Calu3 (cell line): Measurements from ENCODE around the gene TECTA. TPM values are rescaled to one million over a fixed set of nuclear protein-coding genes. Genes with fewer than 3 reads are reported as not detected.
"Not testable (repeated sequence)": the region's sequence is repeated elsewhere in the genome, so short reads cannot be mapped to it uniquely, and the experiment has no call there.

Experiments
- BruUV-seq: library from RNA; stranded (reverse); fragments of 400-500 nt; replicated peaks from 2 replicates; lab custom pipeline; 2021; lab: Mats Ljungman, UMichigan
- CTCF ChIA-PET: fragments of 300-600 bp; sonication (Branson Sonifier 250); formaldehyde crosslinking; loops from one replicate; lab custom pipeline; 2022; ENCODE audit warnings: antibody characterized with exemption; lab: Charles Lee
- DNase-seq: peaks from one replicate; pipeline ENCODE4 v3.0.0; 2022
- H3K27ac Mint-ChIP-seq: one replicate; pipeline ENCODE4 v1.8.0; 2022; ENCODE audit warnings: mixed read lengths; ENCODE audit not compliant: unreplicated experiment
- H3K27me3 Mint-ChIP-seq: one replicate; pipeline ENCODE4 v1.8.0; 2022; ENCODE audit warnings: mixed read lengths; ENCODE audit not compliant: unreplicated experiment
- H3K36me3 Mint-ChIP-seq: one replicate; pipeline ENCODE4 v1.8.0; 2022; ENCODE audit warnings: mild to moderate bottlenecking, moderate library complexity, mixed read lengths; ENCODE audit not compliant: insufficient read depth, unreplicated experiment
- H3K4me1 Mint-ChIP-seq: one replicate; pipeline ENCODE4 v1.8.0; 2022; ENCODE audit warnings: mild to moderate bottlenecking, low read depth, mixed read lengths; ENCODE audit not compliant: unreplicated experiment
- H3K4me3 Mint-ChIP-seq: one replicate; pipeline ENCODE4 v1.8.0; 2022; ENCODE audit warnings: mild to moderate bottlenecking, low read depth, moderate library complexity, mixed read lengths; ENCODE audit not compliant: unreplicated experiment
- H3K9me3 Mint-ChIP-seq: one replicate; pipeline ENCODE4 v1.8.0; 2022; ENCODE audit warnings: low read depth, mixed read lengths; ENCODE audit not compliant: unreplicated experiment
- CTCF ChIP-seq: fragments of 200-600 bp; IDR thresholded peaks from one replicate; pipeline ENCODE4 v1.8.0; 2022; ENCODE audit warnings: antibody characterized with exemption; ENCODE audit not compliant: unreplicated experiment
- intact Hi-C: fragments of 100-400 bp; cut with micrococcal nuclease; formaldehyde crosslinking; loops from one replicate; pipeline ENCODE4 v1.10.0; 2022; ENCODE audit not compliant: unreplicated experiment
- total RNA-seq: library from RNA; stranded (reverse); gene quantifications from 2 replicates; pipeline ENCODE4 v1.2.3, GENCODE V29; 2022

The TECTA gene
- total RNA-seq, 1 experiment from 2014 or later: not detected

GRCh38 chr11:121110871-121111724 is 10.1 kb downstream of the TECTA start:
- intact Hi-C loops: loop anchor here (10.0 kb wide), 1 partner anchor 176 kb away; no protein-coding TSS in a partner anchor

GRCh38 chr11:121112498-121113455 is 11.7 kb downstream of the TECTA start:
- H3K27ac Mint-ChIP-seq: no peak overlapping the region
- peak; percentile 42 for DNase-seq
- H3K4me1 Mint-ChIP-seq: no peaks in the 10 kb centered on the region
- H3K4me3 Mint-ChIP-seq: no peak overlapping the region
- no peaks in the 10 kb centered on the region for H3K36me3 Mint-ChIP-seq
- no peak for TF ChIP-seq CTCF
- BruUV-seq: no TSS peak
- H3K27me3 Mint-ChIP-seq: peaks cover 61% of the 10 kb centered on the region
- no peaks in the 10 kb centered on the region for H3K9me3 Mint-ChIP-seq
- intact Hi-C loops: loop anchor here (2.0 to 10.0 kb wide), 2 partner anchors 178 to 602 kb away; partner anchors contain the start of gene GRIK4
- CTCF ChIA-PET: no interaction called here

More at GRCh38 chr11:121110871-121111724, 10.1 kb downstream of the TECTA start:
- Mint-ChIP-seq H3K4me3 (no peak overlapping the region), H3K27ac (no peak overlapping the region), H3K9me3 (no peaks in the 10 kb centered on the region), H3K27me3 (peaks cover 56% of the 10 kb centered on the region), H3K36me3 (no peaks in the 10 kb centered on the region), H3K4me1 (no peaks in the 10 kb centered on the region)
- no TSS peak for BruUV-seq
- no peak for TF ChIP-seq CTCF
- no peak for DNase-seq
- CTCF ChIA-PET: interaction anchor here (0.6 kb wide), 1 partner anchor 125 kb away, joined by 5 read pairs; no protein-coding TSS in a partner anchor

GRCh38 chr11:121113611-121114010 is 12.6 kb downstream of the TECTA start:
- no peaks in the 10 kb centered on the region for H3K9me3 Mint-ChIP-seq
- peaks cover 54% of the 10 kb centered on the region for H3K27me3 Mint-ChIP-seq
- H3K4me3 Mint-ChIP-seq: no peak overlapping the region
- CTCF ChIA-PET: no interaction called here
- no peak for DNase-seq
- H3K36me3 Mint-ChIP-seq: no peaks in the 10 kb centered on the region
- intact Hi-C loops: loop anchor here (2.0 to 10.0 kb wide), 2 partner anchors 179 to 603 kb away; partner anchors contain the start of gene GRIK4
- no peak overlapping the region for H3K27ac Mint-ChIP-seq
- no TSS peak for BruUV-seq
- H3K4me1 Mint-ChIP-seq: no peaks in the 10 kb centered on the region
- no peak for TF ChIP-seq CTCF

- DNase-seq, H3K9me3 Mint-ChIP-seq, H3K27ac Mint-ChIP-seq, H3K36me3 Mint-ChIP-seq, BruUV-seq, H3K4me1 Mint-ChIP-seq, H3K4me3 Mint-ChIP-seq: not testable (repeated sequence)
- peaks cover 40% of the 10 kb centered on the region for H3K27me3 Mint-ChIP-seq
- intact Hi-C loops: loop anchor here (10.0 kb wide), 1 partner anchor 180 kb away; no protein-coding TSS in a partner anchor
- CTCF ChIA-PET: interaction anchor here (0.6 kb wide), 1 partner anchor 376 kb away, joined by 6 read pairs; no protein-coding TSS in a partner anchor
These were observed 14.0 kb downstream of the TECTA start for GRCh38 chr11:121115024-121115423.
